GM12872 (cell line): ENCODE results near the gene RNF20.
A peak's percentile ranks its signal among the peaks of the same experiment; 100 is the strongest.

Source experiments
- CTCF ChIP-seq: IDR thresholded peaks from 3 replicates; pipeline ENCODE4 v1.5.1; 2011; ENCODE audit warnings: low read depth, mild to moderate bottlenecking, low read length, moderate library complexity; ENCODE audit not compliant: insufficient read depth

The RNF20 gene

GRCh38 chr9:101516655-101517054, 17.0 kb upstream of the RNF20 start:
- TF ChIP-seq CTCF = no peak

GRCh38 chr9:101524371-101524770, 9.3 kb upstream of the RNF20 start:
- no peak for TF ChIP-seq CTCF

GRCh38 chr9:101527066-101527465, 6.6 kb upstream of the RNF20 start:
- no peak for TF ChIP-seq CTCF

- TF ChIP-seq CTCF = no peak
Observed at GRCh38 chr9:101528015-101528414, 5.6 kb upstream of the RNF20 start.

GRCh38 chr9:101530076-101530711, 3.5 kb upstream of the RNF20 start:
- peak; percentile 80 for TF ChIP-seq CTCF

- no peak for TF ChIP-seq CTCF
Observed at GRCh38 chr9:101536351-101536750, 2.7 kb downstream of the RNF20 start.

- no peak for TF ChIP-seq CTCF
Observed at GRCh38 chr9:101536938-101537337, 3.3 kb downstream of the RNF20 start.
